Suprapubic skin (tissue), 4 donors: ENCODE results near the gene NMUR2. TPM values are rescaled to one million over a fixed set of nuclear protein-coding genes. Genes with fewer than 3 reads are reported as not detected.

ENCODE experiments used
- DNase-seq, 2 donors: peaks; one replicate each; pipeline ENCODE4 v3.0.0-alpha.2; 2019; ENCODE audit warnings: low spot score in 2 of 2
- H3K27ac ChIP-seq: fragments of 200-600 bp; sonication (generic); one replicate; pipeline ENCODE4 v1.5.1; 2019
- H3K27me3 ChIP-seq: fragments of 200-600 bp; sonication (generic); one replicate; pipeline ENCODE4 v1.5.1; 2019
- H3K36me3 ChIP-seq: fragments of 200-600 bp; sonication (generic); one replicate; pipeline ENCODE4 v1.5.1; 2019
- H3K4me1 ChIP-seq: fragments of 200-600 bp; sonication (generic); one replicate; pipeline ENCODE4 v1.5.1; 2019
- H3K4me3 ChIP-seq: fragments of 200-600 bp; sonication (generic); one replicate; pipeline ENCODE4 v1.5.1; 2019; ENCODE audit warnings: mild to moderate bottlenecking
- H3K9me3 ChIP-seq: fragments of 200-600 bp; sonication (generic); one replicate; pipeline ENCODE4 v1.5.1; 2019
- CTCF ChIP-seq, 2 donors: fragments of 200-600 bp in 1 of 2; fragments of 450-650 bp in 1 of 2; sonication (generic) in 1 of 2; IDR thresholded peaks; one replicate each; pipeline ENCODE4 v1.5.1; 2016 to 2019; ENCODE audit warnings: antibody characterized with exemption in 2 of 2, mild to moderate bottlenecking in 1 of 2, moderate library complexity in 1 of 2
- EP300 ChIP-seq: sonication (generic); formaldehyde crosslinking; IDR thresholded peaks from one replicate; pipeline ENCODE4 v1.6.1; 2017; ENCODE audit warnings: antibody characterized with exemption
- POLR2A ChIP-seq, 2 donors: fragments of 450-650 bp; IDR thresholded peaks; one replicate each; pipeline ENCODE4 v1.6.1; 2017; ENCODE audit warnings: antibody characterized with exemption in 2 of 2, mild to moderate bottlenecking in 2 of 2, moderate library complexity in 2 of 2
- POLR2AphosphoS5 ChIP-seq, 3 donors: sonication (generic); formaldehyde crosslinking; IDR thresholded peaks; one replicate each; pipeline ENCODE4 v1.6.1; 2017; ENCODE audit warnings: antibody characterized with exemption in 3 of 3
- WGBS: methylation state at CpG from one replicate; pipeline ENCODE4 v1.1.5; 2018; 5-methylcytosine and 5-hydroxymethylcytosine counted together
- total RNA-seq, 4 donors: library from RNA; depleted of rRNA; stranded (reverse); fragments of >200 nt; gene quantifications; one replicate each; pipeline ENCODE4 v1.1.0, GENCODE V29; 2016

Gene NMUR2
- total RNA-seq, 4 donors from 2014 or later = not detected

- TF ChIP-seq POLR2AphosphoS5 (IDR thresholded peaks at IDR 0.05) (no peak), POLR2A (IDR thresholded peaks at IDR 0.05) (no peak), EP300 (no peak), CTCF (IDR thresholded peaks at IDR 0.05) (no peak)
- Histone ChIP-seq H3K36me3 (no peaks in the 10 kb centered on the region), H3K27me3 (no peaks in the 10 kb centered on the region), H3K4me1 (no peaks in the 10 kb centered on the region), H3K9me3 (no peaks in the 10 kb centered on the region), H3K27ac (no peak overlapping the region), H3K4me3 (no peak overlapping the region)
- 64% methylated on average over 10 of the region's 10 CpGs for WGBS
- DNase-seq = no peak
Measured at GRCh38 chr5:152380415-152381123, 24.5 kb downstream of the NMUR2 start.

DNA sequence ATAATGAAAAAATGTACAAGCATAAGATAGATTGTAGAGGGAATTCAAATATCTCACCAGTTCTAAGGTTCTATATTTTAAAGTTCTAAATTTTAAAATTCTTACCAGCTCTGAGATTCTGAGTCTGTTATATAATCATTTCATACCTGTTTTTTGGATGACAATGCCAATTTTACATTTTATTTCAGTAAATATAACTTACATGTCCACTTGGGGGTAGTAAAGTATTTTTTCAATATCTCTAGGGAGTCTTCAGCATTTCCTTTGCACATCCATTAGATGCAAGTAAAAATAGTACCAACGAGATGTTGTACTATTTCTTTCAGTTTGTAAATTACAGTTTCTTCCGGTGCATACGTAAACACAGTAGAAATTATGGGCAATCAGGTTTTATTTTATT lies 25.7 kb downstream of the NMUR2 start:
- H3K27me3 ChIP-seq = no peaks in the 10 kb centered on the region
- H3K4me1 ChIP-seq = no peaks in the 10 kb centered on the region
- no peak for TF ChIP-seq CTCF (IDR thresholded peaks at IDR 0.05)
- no peak for TF ChIP-seq EP300
- TF ChIP-seq POLR2AphosphoS5 (IDR thresholded peaks at IDR 0.05) = no peak
- TF ChIP-seq POLR2A (IDR thresholded peaks at IDR 0.05) = no peak
- DNase-seq = no peak
- no peaks in the 10 kb centered on the region for H3K9me3 ChIP-seq
- H3K4me3 ChIP-seq = no peak overlapping the region
- 78% methylated on average over 3 of the region's 3 CpGs for WGBS
- H3K27ac ChIP-seq = no peak overlapping the region
- H3K36me3 ChIP-seq = no peaks in the 10 kb centered on the region

- Histone ChIP-seq H3K27ac (no peak overlapping the region), H3K4me1 (no peaks in the 10 kb centered on the region), H3K9me3 (no peaks in the 10 kb centered on the region), H3K27me3 (no peaks in the 10 kb centered on the region), H3K4me3 (no peak overlapping the region), H3K36me3 (no peaks in the 10 kb centered on the region)
- WGBS = 42% methylated on average over 3 of the region's 3 CpGs
- DNase-seq = no peak
- TF ChIP-seq CTCF (IDR thresholded peaks at IDR 0.05) = no peak
- TF ChIP-seq EP300 = no peak
- TF ChIP-seq POLR2AphosphoS5 (IDR thresholded peaks at IDR 0.05) = no peak
- no peak for TF ChIP-seq POLR2A (IDR thresholded peaks at IDR 0.05)
Measured at GRCh38 chr5:152378730-152379129, 26.3 kb downstream of the NMUR2 start.

- no peaks in the 10 kb centered on the region for H3K4me1 ChIP-seq
- no peaks in the 10 kb centered on the region for H3K9me3 ChIP-seq
- TF ChIP-seq CTCF (IDR thresholded peaks at IDR 0.05) (no peak), EP300 (no peak), POLR2A (IDR thresholded peaks at IDR 0.05) (no peak), POLR2AphosphoS5 (IDR thresholded peaks at IDR 0.05) (no peak)
- H3K4me3 ChIP-seq = no peak overlapping the region
- DNase-seq = no peak
- 33% methylated on average over 4 of the region's 4 CpGs for WGBS
- no peak overlapping the region for H3K27ac ChIP-seq
- H3K27me3 ChIP-seq = no peaks in the 10 kb centered on the region
- H3K36me3 ChIP-seq = no peaks in the 10 kb centered on the region
Measured at GRCh38 chr5:152376886-152377285, 28.2 kb downstream of the NMUR2 start.

DNA sequence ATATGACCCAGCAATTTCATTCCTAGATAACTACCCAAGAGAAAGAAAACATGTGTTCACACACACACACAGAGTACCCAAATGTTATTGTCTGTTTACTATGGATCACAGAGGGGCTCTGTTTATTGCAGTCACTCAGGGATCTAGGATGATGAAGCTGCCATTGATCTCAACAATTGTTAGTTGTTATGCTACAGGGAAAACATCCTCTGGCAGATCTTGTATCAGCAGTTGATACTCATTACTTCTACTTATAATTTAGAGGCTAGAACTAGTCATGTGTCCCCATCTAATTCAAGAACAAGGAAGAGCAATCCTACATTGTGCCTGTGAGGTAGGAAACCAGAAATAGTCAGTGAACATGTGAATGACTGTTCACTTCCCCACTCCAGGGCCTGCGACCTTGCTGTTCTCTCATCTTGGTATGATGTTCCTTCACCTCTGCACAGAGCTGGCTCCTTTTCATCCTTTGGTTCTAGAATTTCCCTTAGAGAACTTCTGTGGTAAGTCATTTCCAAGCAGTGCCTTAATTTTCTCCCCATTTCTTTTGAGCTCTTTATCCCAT lies 30.3 kb downstream of the NMUR2 start:
- DNase-seq = no peak
- no peak overlapping the region for H3K27ac ChIP-seq
- no peaks in the 10 kb centered on the region for H3K27me3 ChIP-seq
- 91% methylated on average over 1 of the region's 1 CpG for whole genome bisulfite sequencing
- no peak overlapping the region for H3K4me3 ChIP-seq
- TF ChIP-seq EP300 (no peak), POLR2AphosphoS5 (IDR thresholded peaks at IDR 0.05) (no peak), POLR2A (IDR thresholded peaks at IDR 0.05) (no peak), CTCF (IDR thresholded peaks at IDR 0.05) (no peak)
- no peaks in the 10 kb centered on the region for H3K4me1 ChIP-seq
- no peaks in the 10 kb centered on the region for H3K9me3 ChIP-seq
- no peaks in the 10 kb centered on the region for H3K36me3 ChIP-seq
